ENCODE results near the gene CNN3. TPM values are rescaled to one million over a fixed set of nuclear protein-coding genes. Genes with fewer than 3 reads are reported as not detected.

CNN3 gene
- total and polyA plus RNA-seq, 2 of the 4 experiments (the other 2 are of a cell fraction) = 249 to 552 TPM

DNA sequence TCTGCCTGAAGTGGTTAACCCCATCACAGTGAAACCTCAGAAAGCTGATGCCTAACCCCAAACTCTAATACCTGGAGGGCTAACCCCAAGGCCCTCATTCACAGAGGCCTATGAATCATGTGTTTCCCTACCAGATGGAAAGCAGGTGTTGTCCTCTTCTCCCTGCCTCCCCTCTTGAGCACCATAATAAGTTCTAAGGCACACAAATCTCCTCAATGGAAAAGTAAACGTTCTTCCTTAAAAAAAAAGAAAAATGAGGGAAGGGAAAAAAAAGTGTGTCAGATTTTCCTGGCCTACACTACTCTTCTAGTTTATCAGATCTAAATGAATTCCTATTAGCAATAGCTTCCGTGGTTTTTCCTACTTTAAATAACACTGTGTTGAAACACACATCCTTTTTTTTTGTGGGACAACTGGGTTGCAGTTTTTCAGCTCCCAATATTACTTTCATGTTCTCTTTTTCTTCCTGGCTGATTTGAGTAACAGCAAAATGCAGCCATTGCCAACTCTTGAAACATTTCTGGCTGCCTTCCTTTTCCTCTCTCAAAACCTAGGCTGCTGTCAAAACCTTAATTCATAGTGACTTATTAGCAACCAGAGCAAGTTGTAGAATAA is 63.5 kb downstream of the CNN3 start:
- no peaks in the 10 kb centered on the region for H3K9me3 ChIP-seq (ENCODE audit: control insufficient read depth, insufficient read depth, low read length)
- H2AK9ac ChIP-seq (replicated peaks; ENCODE audit: low read depth, low read length, poor library complexity) = peak overlapping the region; percentile 83
- H3K4ac ChIP-seq (ENCODE audit: low read depth, low read length) = peak overlapping the region; percentile 96
- ChIA-PET POLR2A (ENCODE audit: unreplicated experiment) (interaction anchor here (1.2 kb wide), 1 partner anchor 59 kb away, joined by 3 read pairs; no protein-coding TSS in a partner anchor), CTCF (interaction anchor here (0.6 to 4.6 kb wide), 4 partner anchors 9 to 180 kb away, joined by 3 to 26 read pairs (median 6); no protein-coding TSS in a partner anchor)
- peak overlapping the region; percentile 78 for H3K23ac ChIP-seq (ENCODE audit: low read depth, low read length)
- peaks cover 25% of the 10 kb centered on the region for H3K9me1 ChIP-seq (ENCODE audit: insufficient read depth, low read length)
- H4K5ac ChIP-seq (ENCODE audit: low read depth, low read length) = peak overlapping the region; percentile 78
- DNase-seq (peak; percentile 64), ATAC-seq (ENCODE audit: low read depth) (peak; percentile 5)
- peak overlapping the region; percentile 99 for H2BK15ac ChIP-seq (ENCODE audit: low read depth, low read length)
- H4K8ac ChIP-seq (ENCODE audit: low read depth in 2 of 2, low read length in 2 of 2) = peak overlapping the region; percentile 13 to 88
- WGBS, 2 experiments (ENCODE audit: extremely low coverage in 2 of 2, insufficient read length in 1 of 2) = no CpG with 5 or more reads among the region's 2 CpGs
- no TSS peak for BruUV-seq (replicated peaks)
- peak overlapping the region; percentile 81 for H3K14ac ChIP-seq (replicated peaks; ENCODE audit: low read depth, low read length)
- H4K91ac ChIP-seq (ENCODE audit: insufficient read depth, low read depth, low read length) = peak overlapping the region; percentile 90
- peak overlapping the region; percentile 78 for H3K56ac ChIP-seq (ENCODE audit: extremely low read depth, insufficient read depth, low read length)
- intact Hi-C loops (cut with micrococcal nuclease) (no loop called here), dilution Hi-C loops (cut with HindIII; ENCODE audit: low sequenced_read_pairs, unreplicated experiment) (no loop called here), in situ Hi-C loops (cut with MboI; ENCODE audit: low sequenced_read_pairs) (no loop called here)
- H3K9ac ChIP-seq (ENCODE audit: low read depth, low read length) = peak overlapping the region; percentile 41; the same call in 1 of the 2 replicates
- peaks cover 0 to 25% of the 10 kb centered on the region in 2 experiments; a peak in 2 of 4 replicates for H3K79me1 ChIP-seq (ENCODE audit: low read depth in 1 of 2, low read length in 2 of 2)
- peak overlapping the region; percentile 85 for H3K4me2 ChIP-seq (ENCODE audit: low read depth, low read length)
- peak overlapping the region; percentile 92 for H3K18ac ChIP-seq (ENCODE audit: low read depth, low read length)
- H3K36me3 ChIP-seq (ENCODE audit: control insufficient read depth, insufficient read depth, low read length) = no peaks in the 10 kb centered on the region
- no peaks in the 10 kb centered on the region for H3K27me3 ChIP-seq (ENCODE audit: control insufficient read depth, insufficient read depth, low read length)
- H4K20me1 ChIP-seq (ENCODE audit: insufficient read depth, low read length) = no peaks in the 10 kb centered on the region
- peak overlapping the region; percentile 94 for H2BK120ac ChIP-seq (ENCODE audit: low read depth, low read length)
- H2AFZ ChIP-seq (replicated peaks; ENCODE audit: low read length, poor library complexity) = peak overlapping the region; percentile 67
- TF ChIP-seq MXI1 (IDR thresholded peaks at IDR 0.05; ENCODE audit: borderline replicate concordance, low read depth, low read length) (no peak), CEBPB (IDR thresholded peaks at IDR 0.05; ENCODE audit: low read depth, low read length) (peak; percentile 42; the same call in 1 of the 2 replicates)
- peak overlapping the region; percentile 91 for H2BK5ac ChIP-seq (ENCODE audit: low read depth, low read length, poor library complexity, severe bottlenecking)
- H2AK5ac ChIP-seq (ENCODE audit: low read depth, low read length) = peak overlapping the region; percentile 95
- peak overlapping the region; percentile 97 for H3K27ac ChIP-seq (ENCODE audit: insufficient read depth, low read length)
- no peak overlapping the region for H3K4me3 ChIP-seq (ENCODE audit: insufficient read depth, low read depth, low read length)
- H3K4me1 ChIP-seq (ENCODE audit: control insufficient read depth, insufficient read depth, low read length) = peaks cover 32% of the 10 kb centered on the region
- H2BK20ac ChIP-seq (ENCODE audit: low read depth, low read length) = peak overlapping the region; percentile 94

Measured in IMR-90 (cell line).